Measurements from ENCODE around the gene SMIM24.
"Not testable (repeated sequence)": the region's sequence is repeated elsewhere in the genome, so short reads cannot be mapped to it uniquely, and the experiment has no call there.

SMIM24 gene

GRCh38 chr19:3455960-3456601 lies 24.2 kb downstream of the SMIM24 start:
- no peak for DNase-seq (ENCODE audit: low read depth)

- DNase-seq (ENCODE audit: low read depth): no peak
Measured at GRCh38 chr19:3455393-3455955, 24.9 kb downstream of the SMIM24 start.

GRCh38 chr19:3454656-3455392 lies 25.5 kb downstream of the SMIM24 start:
- DNase-seq (ENCODE audit: low read depth): no peak

- no peak for DNase-seq (ENCODE audit: low read depth)
Measured at GRCh38 chr19:3453840-3454239, 26.5 kb downstream of the SMIM24 start.

- DNase-seq (ENCODE audit: low read depth): not testable (repeated sequence)
Measured at GRCh38 chr19:3452942-3453214, 27.4 kb downstream of the SMIM24 start.

- DNase-seq (ENCODE audit: low read depth): no peak
Measured at GRCh38 chr19:3452171-3452941, 28.0 kb downstream of the SMIM24 start.

- no peak for DNase-seq (ENCODE audit: low read depth)
Measured at GRCh38 chr19:3451451-3451866, 28.9 kb downstream of the SMIM24 start.

- DNase-seq (ENCODE audit: low read depth): no peak
Measured at GRCh38 chr19:3450796-3451411, 29.4 kb downstream of the SMIM24 start.

GRCh38 chr19:3448616-3449334 lies 31.6 kb downstream of the SMIM24 start:
- no peak for DNase-seq (ENCODE audit: low read depth)

- not testable (repeated sequence) for DNase-seq (ENCODE audit: low read depth)
Measured at GRCh38 chr19:3446657-3447056, 33.7 kb downstream of the SMIM24 start.

- DNase-seq (ENCODE audit: low read depth): no peak
Measured at GRCh38 chr19:3444695-3445234, 35.6 kb downstream of the SMIM24 start.

- no peak for DNase-seq (ENCODE audit: low read depth)
Measured at GRCh38 chr19:3443840-3444694, 36.3 kb downstream of the SMIM24 start.

GRCh38 chr19:3442487-3443071 lies 37.7 kb downstream of the SMIM24 start:
- no peak for DNase-seq (ENCODE audit: low read depth)

- no peak for DNase-seq (ENCODE audit: low read depth)
Measured at GRCh38 chr19:3441986-3442329, 38.4 kb downstream of the SMIM24 start.

- DNase-seq (ENCODE audit: low read depth): no peak
Measured at GRCh38 chr19:3441089-3441985, 39.0 kb downstream of the SMIM24 start.

- DNase-seq (ENCODE audit: low read depth): peak; percentile 44
Measured at GRCh38 chr19:3440082-3440481, 40.2 kb downstream of the SMIM24 start.

GRCh38 chr19:3434630-3435553 lies 45.4 kb downstream of the SMIM24 start:
- peak; percentile 89 for DNase-seq (ENCODE audit: low read depth)

All from T follicular helper cell (primary cell).